CD14-positive monocyte (primary cell): ENCODE measurements around the gene GPR137C. TPM values are rescaled to one million over a fixed set of nuclear protein-coding genes. Genes with fewer than 3 reads are reported as not detected.

ENCODE experiments used
- DNase-seq, 3 donors: peaks; one replicate each; pipeline ENCODE4 v3.0.0-alpha.2; 2011 to 2022
- H2AFZ ChIP-seq: 2 replicates; pipeline ENCODE4 v1.6.0; 2012; ENCODE audit warnings: mild to moderate bottlenecking, low read depth, low read length, inconsistent platforms; ENCODE audit not compliant: insufficient read depth, poor library complexity, severe bottlenecking
- H3K27ac ChIP-seq, 2 donors: 1 replicate in 1 of 2; 2 replicates in 1 of 2; pipeline ENCODE4 v1.5.1; 2012 to 2013; ENCODE audit warnings: low read length in 2 of 2, control low read depth in 1 of 2, inconsistent platforms in 1 of 2, low read depth in 1 of 2, mild to moderate bottlenecking in 1 of 2
- H3K27me3 ChIP-seq, 2 donors: one replicate each; pipeline versions ENCODE4 v1.6.0 to v1.6.1; 2011 to 2013; ENCODE audit warnings: low read length in 2 of 2; ENCODE audit not compliant: control insufficient read depth in 2 of 2, insufficient read depth in 2 of 2
- H3K36me3 ChIP-seq, 2 donors: replicated peaks in 1 of 2; 1 replicate in 1 of 2; 2 replicates in 1 of 2; pipeline versions ENCODE4 v1.5.1 to v1.6.1; 2012 to 2013; ENCODE audit warnings: low read length in 2 of 2, control low read depth in 1 of 2, inconsistent platforms in 1 of 2, mild to moderate bottlenecking in 1 of 2; ENCODE audit not compliant: insufficient read depth in 2 of 2, control insufficient read depth in 1 of 2
- H3K4me1 ChIP-seq, 2 donors: 1 replicate in 1 of 2; 2 replicates in 1 of 2; pipeline versions ENCODE4 v1.5.1 to v1.6.1; 2012 to 2013; ENCODE audit warnings: low read length in 2 of 2, control low read depth in 1 of 2, inconsistent platforms in 1 of 2, mild to moderate bottlenecking in 1 of 2, moderate library complexity in 1 of 2; ENCODE audit not compliant: insufficient read depth in 2 of 2, control insufficient read depth in 1 of 2
- H3K4me2 ChIP-seq: replicated peaks from 2 replicates; pipeline ENCODE3; 2012; ENCODE audit warnings: low read length, moderate library complexity, mild to moderate bottlenecking; ENCODE audit not compliant: poor library complexity, severe bottlenecking; ENCODE audit errors: extremely low read depth
- H3K4me3 ChIP-seq, 3 experiments: fragments of 200-600 bp in 1 of 3; sonication (generic) in 1 of 3; replicated peaks in 1 of 3; 1 replicate in 2 of 3; 2 replicates in 1 of 3; pipeline ENCODE4 v1.5.1; 2011 to 2013; ENCODE audit warnings: low read length in 3 of 3, mild to moderate bottlenecking in 3 of 3, control low read depth in 2 of 3, low read depth in 2 of 3, inconsistent platforms in 1 of 3, moderate library complexity in 1 of 3
- H3K79me2 ChIP-seq: 2 replicates; pipeline ENCODE4 v1.6.0; 2012; ENCODE audit warnings: mild to moderate bottlenecking, control low read depth, inconsistent platforms, low read length, moderate library complexity; ENCODE audit not compliant: insufficient read depth
- H3K9ac ChIP-seq: 2 replicates; pipeline ENCODE4 v1.6.0; 2017; ENCODE audit warnings: low read length, mild to moderate bottlenecking; ENCODE audit not compliant: insufficient read depth, poor library complexity, severe bottlenecking
- H3K9me3 ChIP-seq, 2 donors: replicated peaks in 1 of 2; 1 replicate in 1 of 2; 2 replicates in 1 of 2; pipeline versions ENCODE4 v1.5.1 to v1.6.1; 2012 to 2013; ENCODE audit warnings: low read length in 2 of 2, control low read depth in 1 of 2; ENCODE audit not compliant: control insufficient read depth in 1 of 2, insufficient read depth in 1 of 2
- H4K20me1 ChIP-seq: 2 replicates; pipeline ENCODE4 v1.6.0; 2012; ENCODE audit warnings: mild to moderate bottlenecking, low read length, control low read depth, moderate library complexity; ENCODE audit not compliant: insufficient read depth
- H3K27ac Mint-ChIP-seq, 7 donors: one replicate each; pipeline ENCODE4 v1.8.0; 2020; ENCODE audit warnings: mild to moderate bottlenecking in 7 of 7, mixed read lengths in 7 of 7, moderate library complexity in 6 of 7, inconsistent platforms in 2 of 7
- H3K27me3 Mint-ChIP-seq, 3 donors: one replicate each; pipeline ENCODE4 v1.8.0; 2021 to 2022; ENCODE audit warnings: low read depth in 3 of 3, mild to moderate bottlenecking in 3 of 3, mixed read lengths in 3 of 3, moderate library complexity in 3 of 3, inconsistent platforms in 1 of 3
- H3K36me3 Mint-ChIP-seq, 2 donors: one replicate each; pipeline ENCODE4 v1.8.0; 2020; ENCODE audit warnings: mixed read lengths in 2 of 2, inconsistent platforms in 1 of 2, mild to moderate bottlenecking in 1 of 2
- H3K4me1 Mint-ChIP-seq: one replicate; pipeline ENCODE4 v1.8.0; 2020; ENCODE audit warnings: mild to moderate bottlenecking, mixed read lengths
- H3K4me3 Mint-ChIP-seq, 2 donors: one replicate each; pipeline ENCODE4 v1.8.0; 2020; ENCODE audit warnings: mild to moderate bottlenecking in 2 of 2, mixed read lengths in 2 of 2, moderate library complexity in 1 of 2
- H3K9me3 Mint-ChIP-seq, 7 donors: one replicate each; pipeline ENCODE4 v1.8.0; 2020 to 2022; ENCODE audit warnings: mixed read lengths in 7 of 7, mild to moderate bottlenecking in 6 of 7, moderate library complexity in 6 of 7, inconsistent platforms in 2 of 7
- CTCF ChIP-seq: fragments of 200-600 bp; IDR thresholded peaks from one replicate; pipeline ENCODE4 v1.8.0; 2022; ENCODE audit warnings: antibody characterized with exemption, mild to moderate bottlenecking
- WGBS: methylation state at CpG from one replicate; pipeline ENCODE4 v1.1.5; 2013; ENCODE audit warnings: missing lambda C conversion rate; ENCODE audit not compliant: insufficient coverage; 5-methylcytosine and 5-hydroxymethylcytosine counted together
- intact Hi-C, 2 donors: fragments of 100-400 bp; cut with micrococcal nuclease; formaldehyde crosslinking; loops; one replicate each; pipeline versions ENCODE4 v1.15.0 to v1.15.1; 2023
- polyA plus RNA-seq, 3 donors: library from polyadenylated mRNA; depleted of rRNA in 1 of 3; unstranded in 2 of 3; stranded (reverse) in 1 of 3; fragments of 300-500 nt in 2 of 3; fragments of >200 nt in 1 of 3; fragmentation: Illumina TruSeq in 2 of 3; gene quantifications; 1 replicate in 2 of 3; 2 replicates in 1 of 3; pipeline ENCODE4 v1.2.3, GENCODE V29; 2012 to 2021

GPR137C gene
- polyA plus RNA-seq, 3 donors: 0.04 TPM; not detected in 2

DNA sequence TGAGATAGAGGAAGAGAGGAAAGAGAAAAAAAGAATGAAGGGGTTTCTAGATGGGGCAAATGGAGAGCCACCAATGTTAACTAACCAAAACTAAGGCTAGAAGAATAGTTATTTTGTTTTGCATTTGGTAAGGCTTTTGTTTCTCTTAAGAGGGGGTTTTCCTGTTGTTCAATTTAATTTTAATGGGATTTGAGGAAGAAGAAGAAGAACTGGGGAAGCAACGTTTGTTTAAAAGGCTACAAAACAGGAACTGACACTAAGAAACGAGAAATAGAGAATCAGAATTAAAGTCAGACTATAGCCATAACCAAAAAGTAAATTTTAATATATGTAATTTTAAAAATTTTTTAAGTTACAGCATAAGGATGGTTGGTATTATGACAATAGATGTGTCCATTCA lies 14.0 kb upstream of the GPR137C start:
- no CpG with 5 or more reads among the region's 2 CpGs for WGBS
- peaks cover 17% of the 10 kb centered on the region for H3K4me1 Mint-ChIP-seq
- Histone ChIP-seq H3K27me3 (no peaks in the 10 kb centered on the region), H3K79me2 (no peaks in the 10 kb centered on the region), H3K9me3 (no peaks in the 10 kb centered on the region), H3K27ac (peak overlapping the region in 1 of 2 donors; percentile 39), H3K4me2 (peak overlapping the region; percentile 47), H4K20me1 (no peaks in the 10 kb centered on the region), H2AFZ (no peak overlapping the region), H3K4me3 (peak overlapping the region in 1 of 3 experiments; percentile 43), H3K4me1 (peaks cover 17 to 22% of the 10 kb centered on the region in 2 donors), H3K36me3 (peaks cover 7 to 29% of the 10 kb centered on the region in 2 donors), H3K9ac (no peak overlapping the region)
- no peak for TF ChIP-seq CTCF
- peaks cover 28 to 29% of the 10 kb centered on the region in 2 donors for H3K36me3 Mint-ChIP-seq
- H3K27ac Mint-ChIP-seq: peak overlapping the region; percentile 4 to 71 (median 10)
- peaks cover 0 to 2% (median 0%) of the 10 kb centered on the region in 3 donors for H3K27me3 Mint-ChIP-seq
- intact Hi-C loops: no loop called here
- peak overlapping the region in 1 of 2 donors; percentile 81 for H3K4me3 Mint-ChIP-seq
- peak; percentile 6 to 50 (median 43) for DNase-seq
- H3K9me3 Mint-ChIP-seq: no peaks in the 10 kb centered on the region

DNA sequence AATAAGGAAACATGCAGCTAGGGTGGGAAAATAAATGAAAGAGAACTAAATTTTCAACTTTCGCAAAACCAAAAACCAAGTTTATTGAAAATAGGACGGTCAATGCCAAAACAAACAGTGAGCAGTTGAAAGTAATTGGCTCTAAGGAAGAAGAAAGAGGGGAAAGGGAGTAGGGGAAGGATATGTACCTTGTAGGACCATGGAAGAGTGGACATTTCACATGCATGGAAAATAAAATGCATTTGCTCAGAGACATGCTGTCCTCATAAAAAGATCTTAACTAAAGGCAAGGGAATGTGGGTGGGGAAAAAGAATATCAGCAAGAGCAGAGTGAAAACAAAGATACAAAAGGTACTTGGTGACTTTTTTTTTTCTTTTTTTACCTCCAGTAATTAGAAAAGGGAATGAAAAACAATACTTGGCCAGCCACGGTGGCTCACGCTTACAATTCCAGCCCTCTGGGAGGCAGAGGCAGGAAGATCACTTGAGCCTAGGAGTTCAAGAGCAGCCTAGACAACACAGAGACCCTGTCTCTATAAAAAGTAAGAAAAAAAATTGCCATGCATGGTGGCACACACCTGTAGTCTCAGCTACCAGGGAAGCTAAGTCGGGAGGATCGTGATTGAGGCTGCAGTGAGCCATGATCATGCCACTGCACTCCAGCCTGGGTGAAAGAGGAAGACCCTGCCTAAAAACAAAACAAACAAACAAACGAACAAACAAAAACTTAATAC lies 6.9 kb upstream of the GPR137C start:
- no peaks in the 10 kb centered on the region for H3K9me3 ChIP-seq
- no peaks in the 10 kb centered on the region for H3K27me3 ChIP-seq
- intact Hi-C loops: no loop called here
- Mint-ChIP-seq H3K27ac (no peak overlapping the region), H3K36me3 (peaks cover 6 to 7% of the 10 kb centered on the region in 2 donors), H3K4me3 (no peak overlapping the region), H3K27me3 (no peaks in the 10 kb centered on the region), H3K9me3 (no peaks in the 10 kb centered on the region), H3K4me1 (peaks cover 6% of the 10 kb centered on the region)
- TF ChIP-seq CTCF: no peak
- no peak overlapping the region for H2AFZ ChIP-seq
- no peak for DNase-seq
- H3K79me2 ChIP-seq: no peaks in the 10 kb centered on the region
- H3K9ac ChIP-seq: no peak overlapping the region
- H3K36me3 ChIP-seq: no peaks in the 10 kb centered on the region
- no peaks in the 10 kb centered on the region for H4K20me1 ChIP-seq
- H3K4me2 ChIP-seq: no peak overlapping the region
- no peak overlapping the region for H3K4me3 ChIP-seq
- WGBS: 96% methylated on average over 3 of the region's 7 CpGs
- H3K4me1 ChIP-seq: peaks cover under 1 to 1% of the 10 kb centered on the region in 2 donors
- H3K27ac ChIP-seq: no peak overlapping the region
